ENCODE results near the gene BPIFB6.

The BPIFB6 gene

GRCh38 chr20:33005908-33006775 is 25.3 kb upstream of the BPIFB6 start:
- Histone ChIP-seq H3K27ac (ENCODE audit: low read depth, low read length) (no peak overlapping the region), H3K27me3 (ENCODE audit: control insufficient read depth, low read length) (0 out of 2 replicates have a peak, but pooled peaks cover 3% of the 10 kb centered on the region), H3K4me3 (ENCODE audit: low read length) (no peak overlapping the region)

DNA sequence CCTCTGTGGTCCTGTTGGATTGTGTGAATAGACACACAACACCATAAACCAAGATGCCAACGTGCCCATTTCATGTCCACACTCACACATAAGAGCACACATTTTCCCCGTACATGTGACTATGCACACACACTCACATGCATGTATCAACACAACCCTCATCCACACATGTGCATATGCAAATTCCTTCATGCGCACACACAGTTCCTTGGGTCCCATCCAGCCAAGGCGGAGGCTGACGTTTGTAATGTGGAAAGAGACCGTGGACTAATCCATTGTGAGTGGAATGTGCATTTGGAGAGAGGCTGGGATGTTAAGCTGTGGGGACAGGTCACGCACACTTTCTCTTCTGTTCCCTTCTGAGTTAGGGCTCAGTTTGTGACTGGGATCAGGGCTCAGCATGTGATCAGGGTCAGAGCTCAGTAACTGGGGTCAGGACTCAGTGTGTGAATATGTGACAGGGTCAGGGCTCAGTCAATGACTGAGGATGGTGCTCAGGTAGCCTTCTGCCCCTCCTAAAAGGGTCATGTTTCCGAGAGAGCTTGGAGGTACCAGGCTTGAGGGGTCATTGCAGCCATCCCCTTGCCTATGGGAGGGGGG is 24.6 kb upstream of the BPIFB6 start:
- Histone ChIP-seq H3K9me2 (replicated peaks; ENCODE audit: control insufficient read depth, low read length) (no peaks in the 10 kb centered on the region), H3K27me3 (ENCODE audit: control insufficient read depth, low read length) (0 out of 2 replicates have a peak, but pooled peaks cover 4% of the 10 kb centered on the region), H3K79me2 (ENCODE audit: control insufficient read depth, low read length) (no peaks in the 10 kb centered on the region), H4K20me1 (ENCODE audit: control insufficient read depth, insufficient read depth, low read depth, low read length) (no peaks in the 10 kb centered on the region), H3K27ac (ENCODE audit: low read depth, low read length) (no peak overlapping the region), H3K4me2 (ENCODE audit: low read length) (no peak overlapping the region), H3F3A (ENCODE audit: control insufficient read depth, insufficient read depth) (no peaks in the 10 kb centered on the region), H3K9me3 (ENCODE audit: control insufficient read depth, insufficient read depth, low read length) (no peaks in the 10 kb centered on the region), H3K4me1 (ENCODE audit: control insufficient read depth, low read length) (no peaks in the 10 kb centered on the region), H3K36me3 (ENCODE audit: control insufficient read depth, low read length) (no peaks in the 10 kb centered on the region), H3K4me3 (ENCODE audit: low read length) (no peak overlapping the region)
- TF ChIP-seq EZH2phosphoT487 (IDR thresholded peaks at IDR 0.05; ENCODE audit: borderline replicate concordance, low read length) = no peak
- TF ChIP-seq, protein P1, sequence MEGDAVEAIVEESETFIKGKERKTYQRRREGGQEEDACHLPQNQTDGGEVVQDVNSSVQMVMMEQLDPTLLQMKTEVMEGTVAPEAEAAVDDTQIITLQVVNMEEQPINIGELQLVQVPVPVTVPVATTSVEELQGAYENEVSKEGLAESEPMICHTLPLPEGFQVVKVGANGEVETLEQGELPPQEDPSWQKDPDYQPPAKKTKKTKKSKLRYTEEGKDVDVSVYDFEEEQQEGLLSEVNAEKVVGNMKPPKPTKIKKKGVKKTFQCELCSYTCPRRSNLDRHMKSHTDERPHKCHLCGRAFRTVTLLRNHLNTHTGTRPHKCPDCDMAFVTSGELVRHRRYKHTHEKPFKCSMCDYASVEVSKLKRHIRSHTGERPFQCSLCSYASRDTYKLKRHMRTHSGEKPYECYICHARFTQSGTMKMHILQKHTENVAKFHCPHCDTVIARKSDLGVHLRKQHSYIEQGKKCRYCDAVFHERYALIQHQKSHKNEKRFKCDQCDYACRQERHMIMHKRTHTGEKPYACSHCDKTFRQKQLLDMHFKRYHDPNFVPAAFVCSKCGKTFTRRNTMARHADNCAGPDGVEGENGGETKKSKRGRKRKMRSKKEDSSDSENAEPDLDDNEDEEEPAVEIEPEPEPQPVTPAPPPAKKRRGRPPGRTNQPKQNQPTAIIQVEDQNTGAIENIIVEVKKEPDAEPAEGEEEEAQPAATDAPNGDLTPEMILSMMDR (IDR thresholded peaks at IDR 0.05; ENCODE audit: low read depth, low read length, poor library complexity, severe bottlenecking) = no peak

More at GRCh38 chr20:33005908-33006775, 25.3 kb upstream of the BPIFB6 start:
- no peaks in the 10 kb centered on the region for H3F3A ChIP-seq (ENCODE audit: control insufficient read depth, insufficient read depth)
- H3K79me2 ChIP-seq (ENCODE audit: control insufficient read depth, low read length) = no peaks in the 10 kb centered on the region
- no peaks in the 10 kb centered on the region for H3K36me3 ChIP-seq (ENCODE audit: control insufficient read depth, low read length)
- H4K20me1 ChIP-seq (ENCODE audit: control insufficient read depth, insufficient read depth, low read depth, low read length) = no peaks in the 10 kb centered on the region
- H3K9me3 ChIP-seq (ENCODE audit: control insufficient read depth, insufficient read depth, low read length) = no peaks in the 10 kb centered on the region
- H3K4me1 ChIP-seq (ENCODE audit: control insufficient read depth, low read length) = no peaks in the 10 kb centered on the region
- no peaks in the 10 kb centered on the region for H3K9me2 ChIP-seq (replicated peaks; ENCODE audit: control insufficient read depth, low read length)
- H3K4me2 ChIP-seq (ENCODE audit: low read length) = no peak overlapping the region
- TF ChIP-seq, protein P1 (IDR thresholded peaks at IDR 0.05; ENCODE audit: low read depth, low read length, poor library complexity, severe bottlenecking) = no peak
- no peak for TF ChIP-seq EZH2phosphoT487 (IDR thresholded peaks at IDR 0.05; ENCODE audit: borderline replicate concordance, low read length)

DNA sequence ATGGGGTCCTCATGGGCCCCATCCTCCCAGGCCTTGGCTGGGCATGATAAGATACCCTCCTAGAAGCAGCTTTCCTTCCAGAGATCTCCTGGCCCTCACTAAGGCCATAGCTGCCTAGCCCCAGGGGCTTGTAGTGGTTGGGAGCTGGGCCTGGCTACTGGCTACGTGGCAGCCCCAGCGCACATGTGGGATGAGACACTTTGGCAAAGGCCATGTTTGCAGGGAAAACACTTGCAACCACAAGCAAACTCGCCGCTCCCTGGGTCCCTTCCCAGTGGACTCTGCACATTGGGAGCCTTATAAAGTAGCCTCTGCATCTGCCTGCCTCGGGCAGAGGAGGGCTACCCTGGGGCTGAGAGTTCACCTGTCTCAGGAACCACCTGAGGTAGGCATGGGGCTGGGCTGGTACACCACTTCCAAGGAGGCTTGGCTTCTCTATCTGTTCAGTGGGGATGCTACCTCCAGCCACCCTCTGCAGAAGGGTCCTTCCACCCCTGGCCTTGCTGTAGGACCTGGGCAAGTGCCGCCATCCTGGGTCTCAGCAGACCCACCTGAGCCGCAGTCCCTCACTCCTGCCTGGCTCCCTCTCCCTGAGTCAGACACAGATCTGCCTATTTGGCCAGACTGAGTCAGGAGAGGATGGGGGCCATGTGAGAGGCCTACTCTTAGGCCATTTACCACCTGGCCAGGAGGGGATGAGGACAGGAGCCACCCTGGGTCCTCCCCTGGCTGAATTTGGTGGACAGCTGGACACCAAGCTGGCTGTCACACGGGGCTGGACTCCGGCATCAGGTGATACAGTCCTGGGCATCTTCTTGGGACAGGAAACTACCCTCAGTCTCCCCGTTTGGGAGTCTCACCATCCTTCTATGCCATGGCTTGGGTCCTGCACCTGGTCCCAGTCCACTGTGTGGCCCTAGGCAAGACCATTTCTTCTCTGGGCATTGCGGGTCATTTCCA is 23.8 kb upstream of the BPIFB6 start, which contains the start of gene BPIFB2:
BPIFB2 (plus strand) TSS at position 329 of the 960 bp plus-strand sequence. CDS start 871 bp downstream, outside the sequence.
- H3K36me3 ChIP-seq (ENCODE audit: control insufficient read depth, low read length) = no peaks in the 10 kb centered on the region
- H3K4me1 ChIP-seq (ENCODE audit: control insufficient read depth, low read length) = no peaks in the 10 kb centered on the region
- no peaks in the 10 kb centered on the region for H4K20me1 ChIP-seq (ENCODE audit: control insufficient read depth, insufficient read depth, low read depth, low read length)
- H3K4me3 ChIP-seq (ENCODE audit: low read length) = no peak within 1 kb of the TSS
- H3K27ac ChIP-seq (ENCODE audit: low read depth, low read length) = no peak within 1 kb of the TSS
- no peaks in the 10 kb centered on the region for H3K79me2 ChIP-seq (ENCODE audit: control insufficient read depth, low read length)
- H3K4me2 ChIP-seq (ENCODE audit: low read length) = no peak within 1 kb of the TSS
- no peaks in the 10 kb centered on the region for H3F3A ChIP-seq (ENCODE audit: control insufficient read depth, insufficient read depth)
- H3K9me2 ChIP-seq (replicated peaks; ENCODE audit: control insufficient read depth, low read length) = no peaks in the 10 kb centered on the region
- H3K9me3 ChIP-seq (ENCODE audit: control insufficient read depth, insufficient read depth, low read length) = no peaks in the 10 kb centered on the region
- H3K27me3 ChIP-seq (ENCODE audit: control insufficient read depth, low read length) = 0 out of 2 replicates have a peak, but pooled peaks cover 4% of the 10 kb centered on the region
- TF ChIP-seq EZH2phosphoT487 (IDR thresholded peaks at IDR 0.05; ENCODE audit: borderline replicate concordance, low read length) = no peak

Measured in DOHH2 (cell line).